HG02642 (cell line): ENCODE data around the gene SETDB2.

Experiments used
- ATAC-seq: cut with Tn5 transposase; IDR thresholded peaks from one replicate; pipeline ENCODE4 v1.9.1; 2021; ENCODE audit warnings: mild to moderate bottlenecking; ENCODE audit not compliant: unreplicated experiment, poor library complexity

The SETDB2 gene

GRCh38 chr13:49524740-49525501, 80.8 kb downstream of the SETDB2 start:
- ATAC-seq = no peak

- no peak for ATAC-seq
Measured at GRCh38 chr13:49527123-49527522, 83.0 kb downstream of the SETDB2 start.

GRCh38 chr13:49528161-49528560, 84.1 kb downstream of the SETDB2 start:
- no peak for ATAC-seq

GRCh38 chr13:49530457-49530856, 86.4 kb downstream of the SETDB2 start:
- peak; percentile 73 for ATAC-seq

- no peak for ATAC-seq
Measured at GRCh38 chr13:49532593-49532992, 88.5 kb downstream of the SETDB2 start.

GRCh38 chr13:49533011-49533410, 88.9 kb downstream of the SETDB2 start:
- no peak for ATAC-seq

- no peak for ATAC-seq
Measured at GRCh38 chr13:49533591-49534269, 89.7 kb downstream of the SETDB2 start.

GRCh38 chr13:49536144-49536873, 92.2 kb downstream of the SETDB2 start:
- no peak for ATAC-seq

GRCh38 chr13:49538404-49538803, 94.3 kb downstream of the SETDB2 start:
- no peak for ATAC-seq

- ATAC-seq = no peak
Measured at GRCh38 chr13:49539313-49539712, 95.2 kb downstream of the SETDB2 start.

GRCh38 chr13:49539746-49540145, 95.7 kb downstream of the SETDB2 start:
- ATAC-seq = no peak

- ATAC-seq = peak; percentile 57
Measured at GRCh38 chr13:49540552-49540951, 96.5 kb downstream of the SETDB2 start.

- no peak for ATAC-seq
Measured at GRCh38 chr13:49543656-49544055, 99.6 kb downstream of the SETDB2 start.
